CD4-positive, alpha-beta T cell treated with Interleukin-12 subunit alpha and Interleukin-12 subunit beta, for 1 hour (primary cell): ENCODE results near the gene RNF213.

Source experiments
- DNase-seq: peaks from one replicate; pipeline ENCODE4 v3.0.0-alpha.2; 2020

RNF213 gene

DNA sequence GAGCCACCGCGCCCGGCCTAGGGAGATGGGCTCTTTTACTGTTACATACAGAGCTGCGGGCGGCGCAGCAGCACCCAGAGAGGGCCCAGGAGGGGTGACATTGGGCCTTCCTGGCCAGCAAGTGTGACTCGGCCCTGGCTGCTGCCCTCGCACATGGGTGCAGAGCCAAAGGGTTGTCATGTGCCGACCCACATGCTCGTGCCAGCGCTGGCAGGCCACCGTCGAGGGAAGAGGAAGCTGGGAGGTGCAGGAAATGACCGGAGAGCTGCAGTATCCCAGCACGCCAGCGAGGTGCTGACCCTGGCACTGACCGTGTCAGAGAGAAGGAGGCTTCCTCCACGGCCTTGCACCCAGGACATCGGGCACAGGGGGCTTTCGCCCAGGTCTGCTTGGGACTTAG, 162.3 kb downstream of the RNF213 start:
- no peak for DNase-seq

DNA sequence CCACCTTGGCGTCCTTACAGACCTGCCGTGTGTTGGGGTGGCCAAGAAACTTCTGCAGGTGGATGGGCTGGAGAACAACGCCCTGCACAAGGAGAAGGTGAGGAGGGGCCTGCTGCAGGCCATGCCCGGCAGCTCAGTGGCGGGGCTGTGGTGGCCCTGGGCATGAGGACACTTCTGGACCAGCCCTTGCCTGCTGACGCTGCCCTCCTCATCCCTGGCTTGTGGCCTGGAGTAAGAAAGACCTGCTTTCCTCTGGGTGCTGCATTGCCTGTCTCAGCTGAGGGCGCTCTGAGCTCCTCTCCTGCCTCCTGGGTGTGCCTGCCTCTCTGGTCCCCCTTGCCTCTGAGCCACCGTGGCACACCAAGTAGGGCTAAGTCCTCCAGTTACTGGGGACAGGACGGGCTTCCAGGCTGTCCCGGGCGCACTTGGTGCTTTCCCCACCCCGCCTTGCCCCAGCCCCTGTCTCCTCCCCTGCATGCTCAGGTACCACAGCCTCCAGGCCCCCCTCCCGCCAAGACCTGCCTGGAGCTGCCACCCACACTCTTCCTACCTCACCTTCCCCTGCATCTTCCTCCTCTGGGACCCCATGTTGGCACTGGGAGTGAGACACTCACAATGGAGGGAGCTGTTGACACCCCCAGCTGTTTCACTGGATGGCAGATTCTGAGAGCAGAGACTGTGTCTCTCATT, 163.0 kb downstream of the RNF213 start:
- DNase-seq = no peak

DNA sequence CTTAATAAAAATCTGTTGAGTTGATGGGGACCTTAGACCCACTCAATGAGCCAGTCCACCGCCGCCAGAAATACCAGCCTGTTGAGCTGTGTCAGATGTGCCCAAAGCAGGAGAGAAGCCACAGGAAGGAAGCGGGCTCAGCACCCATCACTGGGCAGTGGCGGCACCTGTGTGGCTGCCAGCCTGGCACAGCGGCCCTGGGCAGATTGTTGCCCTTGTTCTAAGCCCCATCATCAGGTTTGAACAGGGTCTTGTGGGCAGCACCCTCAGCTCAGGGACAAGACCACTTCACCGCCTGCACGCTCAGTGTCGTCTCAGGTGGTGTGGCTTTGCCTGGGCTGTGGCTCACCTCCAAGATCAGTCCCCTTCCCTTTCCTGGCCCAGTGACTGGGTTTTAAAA, 163.6 kb downstream of the RNF213 start:
- no peak for DNase-seq

DNA sequence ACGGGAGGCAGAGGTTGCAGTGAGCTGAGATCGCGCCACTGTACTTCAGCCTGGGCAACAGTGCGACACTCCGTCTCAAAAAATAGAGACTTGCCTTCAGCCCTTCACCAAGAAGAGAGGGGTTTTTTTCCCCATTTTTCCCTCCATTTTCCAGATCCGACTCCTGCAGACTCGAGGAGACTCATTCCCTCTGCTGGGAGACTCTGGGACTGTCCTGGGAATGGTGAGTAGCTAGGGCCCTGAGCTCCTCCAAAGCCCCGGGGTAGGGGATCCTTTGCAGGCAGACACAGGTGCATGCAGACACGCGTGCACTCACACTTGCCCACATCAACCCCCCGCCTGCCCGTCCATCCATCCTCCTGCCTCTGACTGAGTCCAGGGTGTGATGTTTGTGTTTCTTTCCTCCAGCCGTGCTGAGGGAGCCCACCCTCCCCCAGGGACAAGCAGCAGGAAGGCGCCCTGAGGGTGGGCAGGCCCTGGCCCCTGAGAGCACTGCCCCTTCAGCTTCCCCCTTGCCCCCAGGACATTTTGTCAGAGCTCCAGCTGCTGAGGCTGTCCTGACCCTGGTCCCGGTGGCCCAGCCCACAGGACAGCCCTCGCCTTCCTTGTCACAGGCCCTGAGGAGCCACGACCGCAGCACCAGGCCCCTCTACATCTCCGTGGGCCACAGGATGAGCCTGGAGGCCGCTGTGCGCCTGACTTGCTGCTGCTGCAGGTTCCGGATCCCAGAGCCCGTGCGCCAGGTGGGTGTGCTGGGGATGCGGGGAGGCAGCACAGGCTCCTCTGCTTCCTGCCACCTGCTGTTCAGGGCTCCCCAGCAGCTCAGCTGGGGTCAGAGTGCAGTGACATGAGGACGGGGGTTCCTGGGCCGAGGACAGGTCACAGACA, 164.5 kb downstream of the RNF213 start:
- no peak for DNase-seq

DNA sequence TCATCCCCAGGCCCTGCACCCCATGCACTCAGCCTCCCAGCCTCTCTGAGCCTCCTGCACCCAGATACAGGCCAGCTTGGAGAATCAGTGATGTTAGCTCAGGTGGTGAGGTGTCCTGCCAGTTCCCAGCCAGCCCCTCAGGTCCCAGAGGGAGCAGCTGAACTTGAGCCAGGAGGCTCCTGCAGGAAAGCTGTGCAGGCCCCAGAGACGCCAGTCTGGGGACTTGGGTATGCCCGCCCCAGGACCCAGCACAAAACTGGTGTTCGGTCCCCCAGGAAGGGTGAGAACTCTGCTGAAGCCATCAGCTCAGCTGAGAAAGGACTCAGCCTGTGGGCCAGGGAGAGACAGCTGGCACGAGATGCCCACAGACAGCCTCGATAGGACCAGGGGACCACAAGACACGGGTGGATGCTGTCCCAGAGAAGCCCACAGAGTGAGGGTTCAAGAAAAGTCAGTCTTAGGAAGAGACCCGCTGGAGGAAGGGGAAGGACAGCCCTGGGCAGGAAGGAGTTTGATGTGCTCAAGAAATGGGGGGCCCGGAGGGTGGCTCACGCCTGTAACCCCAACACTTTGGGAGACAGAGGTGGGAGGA, 165.3 kb downstream of the RNF213 start:
- DNase-seq = no peak

DNA sequence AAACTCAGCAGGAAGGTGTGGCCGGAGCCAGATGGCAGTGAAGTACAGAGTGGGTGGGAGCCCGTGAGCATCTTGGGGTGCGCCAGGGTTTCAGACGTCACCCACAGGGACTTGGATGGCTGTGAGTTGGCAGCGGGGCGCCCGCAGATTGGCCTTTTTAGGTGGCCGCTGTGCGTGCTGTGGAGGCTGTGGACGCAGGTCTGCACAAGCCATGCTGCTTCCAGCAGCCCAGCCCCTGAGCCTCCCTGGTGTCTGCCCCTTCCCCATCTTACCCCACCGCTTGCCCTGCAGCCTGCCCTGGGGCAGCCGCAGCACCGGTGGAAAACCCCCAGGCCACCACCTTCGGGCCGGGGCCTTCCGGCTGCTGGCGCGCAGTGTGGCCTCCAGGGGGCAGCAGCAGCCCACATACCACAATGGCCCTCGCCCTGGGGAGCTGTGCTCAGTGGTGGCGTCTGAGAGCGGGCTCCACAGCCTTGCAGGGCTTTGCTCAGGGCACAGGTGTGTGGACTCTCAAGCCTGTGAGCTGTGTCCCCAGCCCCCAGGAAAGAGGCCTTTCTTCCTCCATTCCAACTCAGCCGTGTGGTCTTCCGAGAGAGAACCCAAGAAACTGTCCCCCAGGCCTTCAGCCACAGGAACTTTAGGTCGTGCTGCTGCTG, 166.1 kb downstream of the RNF213 start:
- DNase-seq = peak; percentile 90

DNA sequence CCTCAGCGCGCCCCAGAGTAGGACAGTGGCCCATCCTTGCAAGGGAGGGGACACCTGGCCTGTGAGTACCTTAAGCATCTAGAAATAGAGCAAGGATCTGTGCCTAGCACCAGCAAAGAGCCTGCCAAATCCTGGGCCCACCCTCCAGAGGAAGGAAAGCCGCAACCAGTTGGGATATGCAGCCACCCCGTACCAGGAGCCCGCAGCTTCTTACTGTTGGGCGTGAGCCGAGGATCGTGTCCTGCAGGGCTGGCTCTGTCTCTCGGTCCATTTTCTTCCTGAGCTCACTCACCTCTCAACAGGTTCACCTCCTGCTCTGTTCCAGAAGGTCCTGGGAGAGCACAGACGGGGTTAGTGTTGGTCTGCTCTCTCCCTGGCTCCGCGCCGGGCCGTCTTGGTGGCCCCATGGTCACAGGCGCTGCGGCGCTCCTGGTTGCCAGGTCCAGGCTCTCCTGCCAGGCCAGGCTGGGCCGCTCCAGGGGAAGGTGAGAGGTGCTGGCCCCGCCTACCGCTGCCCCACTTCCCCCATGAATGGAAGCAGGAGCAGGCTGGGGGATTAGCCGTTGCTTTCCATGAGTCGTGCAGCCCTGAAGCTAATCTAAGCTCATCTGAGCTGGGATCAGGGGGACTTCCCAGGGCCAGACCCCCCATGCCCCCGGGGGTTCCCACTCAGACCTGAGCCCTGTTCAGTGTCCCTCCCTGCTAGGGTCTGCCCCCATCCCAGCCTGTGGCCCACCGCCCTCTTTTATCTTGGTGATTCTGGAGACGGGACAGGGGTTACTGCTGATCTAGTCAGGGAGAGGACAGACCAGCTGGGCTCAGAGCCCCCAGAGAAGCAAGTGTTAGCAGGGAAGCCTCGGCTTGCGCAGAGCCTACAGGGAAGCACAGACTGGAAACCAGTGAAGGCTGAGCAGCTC, 167.0 kb downstream of the RNF213 start:
- DNase-seq = no peak

DNA sequence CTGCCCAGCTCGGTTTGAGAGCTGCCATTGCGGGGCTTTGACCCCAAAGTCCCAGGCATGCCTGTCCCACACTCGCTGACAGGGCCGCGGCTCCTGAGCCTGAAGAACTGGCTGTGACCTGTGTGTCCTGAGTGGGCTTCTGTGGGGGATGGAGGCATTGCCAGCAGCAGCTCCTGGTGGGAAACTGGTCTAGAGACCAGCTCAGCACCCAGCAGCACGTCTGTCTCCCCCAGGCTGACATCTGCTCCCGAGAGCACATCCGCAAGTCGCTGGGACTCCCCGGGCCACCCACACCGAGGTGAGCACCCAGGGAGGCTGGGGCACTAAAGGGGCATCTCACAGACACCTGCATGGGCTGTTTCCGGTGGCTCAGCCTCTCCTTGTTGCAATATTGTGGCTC, 167.7 kb downstream of the RNF213 start:
- DNase-seq = no peak

DNA sequence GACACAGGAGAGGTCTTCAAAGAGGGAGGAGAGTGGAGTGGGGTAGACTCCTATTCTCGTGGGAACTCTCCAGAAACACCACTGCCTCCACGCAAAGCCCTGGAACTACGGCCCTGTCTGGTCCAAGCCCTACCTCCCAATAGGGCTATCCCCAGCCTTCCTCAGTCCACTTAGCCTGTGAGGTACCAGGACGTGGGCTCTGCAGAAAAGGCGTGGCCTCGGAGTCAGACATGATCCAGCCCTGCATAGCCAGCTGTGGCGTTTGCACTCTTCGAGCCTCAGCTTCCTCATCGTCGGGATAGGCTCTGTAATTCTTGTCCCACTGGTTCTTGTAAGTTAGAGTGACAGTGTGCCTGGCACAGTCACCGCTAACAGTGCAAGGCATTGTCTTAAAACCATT, 168.1 kb downstream of the RNF213 start:
- no peak for DNase-seq

DNA sequence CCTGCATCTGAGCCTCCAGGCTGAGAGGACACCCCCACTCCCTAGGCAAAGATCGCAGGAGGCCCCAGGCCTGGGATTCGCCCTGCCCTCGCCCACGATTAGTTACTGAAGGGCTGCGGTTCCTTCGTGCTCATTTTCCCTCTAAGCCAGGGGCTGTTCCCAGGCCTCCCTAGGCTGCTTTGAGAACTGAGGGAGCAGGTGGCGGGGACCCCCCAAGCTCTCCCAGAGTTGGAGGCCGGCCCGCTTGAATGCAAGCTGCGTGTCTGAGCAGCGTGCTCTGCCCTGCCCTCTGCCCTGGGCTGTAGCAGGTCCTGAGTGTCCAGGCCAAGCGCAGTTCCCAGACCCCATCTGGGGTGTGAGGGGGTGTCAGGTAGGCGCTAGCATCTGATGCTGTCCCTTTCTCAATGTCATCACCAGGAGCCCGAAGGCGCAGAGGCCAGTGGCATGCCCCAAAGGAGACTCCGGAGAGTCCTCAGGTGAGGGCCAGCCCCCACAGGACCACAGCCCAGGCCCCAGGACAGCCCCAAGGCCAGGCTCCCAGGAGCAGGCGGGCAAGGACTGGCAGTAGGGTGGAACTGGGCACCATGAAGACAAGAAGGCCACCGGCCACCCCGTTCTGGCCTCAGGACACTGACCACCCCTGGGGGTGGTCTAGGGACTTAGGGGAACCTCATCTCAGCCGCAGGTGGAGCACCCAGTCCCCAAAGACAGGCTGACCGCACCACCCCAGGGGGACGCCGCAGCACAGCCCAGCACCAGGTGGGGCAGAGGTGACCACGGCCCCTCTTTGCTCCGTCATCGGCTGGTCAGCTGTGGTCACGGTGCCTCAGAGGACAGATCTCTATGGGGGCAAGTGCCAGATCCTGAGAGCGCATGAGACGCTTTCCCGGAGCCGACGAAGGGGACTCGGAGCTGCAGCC, 169.0 kb downstream of the RNF213 start:
- DNase-seq = no peak

DNA sequence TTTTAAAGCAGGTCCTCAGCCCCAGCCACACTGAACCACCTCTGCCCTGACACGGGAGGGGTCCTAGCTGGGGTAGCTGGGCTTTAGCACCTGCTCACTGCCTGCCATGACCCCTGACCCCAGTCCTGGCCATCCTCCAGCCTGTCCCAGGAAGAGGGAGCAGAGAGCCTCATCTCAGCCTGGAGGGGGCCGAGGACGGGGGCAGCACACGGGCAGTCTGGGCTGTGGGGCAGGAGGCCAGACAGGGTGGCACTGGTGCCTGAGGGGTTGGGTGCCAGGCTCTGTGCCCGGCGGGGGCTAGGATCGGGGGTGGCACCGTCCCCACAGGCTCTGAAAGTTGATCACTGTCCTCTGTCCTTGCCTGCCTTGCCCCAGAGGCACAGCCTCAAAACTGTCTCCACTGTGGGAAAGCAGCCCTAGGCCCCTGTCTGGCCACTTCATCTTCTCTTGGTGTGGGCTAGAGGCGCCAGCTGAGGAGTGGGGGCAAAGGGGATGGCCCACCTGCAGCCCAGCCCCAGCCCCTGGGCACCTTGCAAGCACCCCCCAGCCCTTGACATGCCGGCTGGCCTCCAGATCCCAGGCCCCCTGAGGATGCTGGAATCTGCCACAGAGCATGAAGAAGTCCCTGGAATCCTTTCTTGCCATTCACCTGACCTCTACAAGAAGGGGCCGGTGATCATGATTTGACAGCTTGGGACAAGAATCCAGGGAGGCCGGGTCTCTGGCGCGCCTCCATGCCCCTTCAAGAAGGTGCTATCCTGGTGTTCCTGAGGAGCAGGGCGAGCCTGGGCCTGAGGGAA, 170.0 kb downstream of the RNF213 start:
- no peak for DNase-seq

DNA sequence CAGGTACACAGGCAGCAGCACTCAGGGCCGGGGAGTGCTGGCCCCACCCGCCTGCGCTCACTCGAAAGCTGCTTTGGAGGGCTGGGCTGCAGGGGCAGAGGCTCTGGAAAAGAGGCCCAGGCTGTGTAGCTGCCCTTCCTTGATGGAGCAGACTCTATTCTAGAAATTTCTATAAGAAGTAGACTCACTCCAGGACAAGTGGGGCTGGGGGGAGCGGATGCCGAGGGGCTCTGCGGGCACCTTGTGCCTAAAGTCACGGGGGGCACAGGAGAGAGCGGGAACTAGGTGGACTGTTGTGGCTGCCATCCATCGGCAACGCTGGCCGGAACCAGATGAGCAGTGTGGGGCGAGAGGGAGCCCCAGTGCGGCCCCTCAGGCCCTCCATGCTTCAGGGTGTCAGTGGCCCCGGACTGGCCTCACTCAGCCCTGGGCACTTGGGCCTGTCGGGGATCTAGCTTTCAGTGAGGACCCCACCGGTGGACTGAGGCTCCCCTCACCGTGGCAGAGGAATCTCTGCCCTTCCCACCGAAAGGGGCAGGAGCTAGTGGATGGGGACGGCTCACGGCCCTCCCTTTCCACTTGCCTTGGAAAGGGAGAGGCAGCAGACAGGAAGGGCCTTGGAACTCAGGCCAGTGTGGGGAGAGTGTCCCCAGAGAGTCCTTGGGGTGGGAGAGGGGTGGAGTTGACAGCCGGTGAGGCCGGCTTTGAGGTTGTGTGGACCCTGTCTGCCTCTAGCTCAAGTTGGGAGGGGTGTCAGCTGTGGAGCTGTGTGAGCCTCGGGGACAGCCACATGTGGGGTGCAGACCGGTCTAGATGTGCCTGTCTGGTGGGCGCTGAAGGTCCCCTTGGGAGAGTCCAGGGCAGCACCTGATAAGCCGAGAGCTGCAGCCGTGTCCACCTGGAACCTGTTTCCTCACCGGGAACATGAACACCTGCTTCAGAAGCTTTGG, 170.9 kb downstream of the RNF213 start:
- no peak for DNase-seq

DNA sequence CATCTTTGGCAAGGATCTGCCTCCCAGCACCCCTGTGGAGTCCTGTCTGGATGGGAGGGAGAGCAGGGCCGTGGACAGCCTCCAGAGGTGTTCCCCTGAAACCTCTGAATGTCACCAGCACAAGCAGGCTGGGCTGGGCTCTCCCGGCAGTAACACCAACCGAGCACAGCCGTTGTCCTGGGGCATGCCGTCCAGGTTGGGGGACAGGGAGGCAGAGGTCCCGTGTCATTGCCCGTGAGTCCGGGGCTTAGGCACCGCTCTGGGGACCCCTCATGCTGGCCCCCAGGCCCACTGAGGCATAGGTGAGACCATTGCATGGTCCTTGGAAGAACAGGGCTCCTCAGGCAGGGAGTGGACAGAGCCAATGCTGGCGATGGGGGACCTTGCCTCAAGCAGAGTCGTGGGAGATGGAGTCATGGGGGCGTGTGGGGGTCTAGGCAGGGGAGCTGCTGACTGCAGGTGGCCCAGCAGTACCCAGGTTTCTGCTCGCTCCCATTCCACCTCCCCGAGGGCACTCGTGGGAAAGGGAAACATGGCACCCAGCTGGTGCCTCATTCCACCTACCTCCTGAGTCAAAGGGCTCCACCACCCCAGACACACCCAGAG, 171.8 kb downstream of the RNF213 start:
- no peak for DNase-seq

DNA sequence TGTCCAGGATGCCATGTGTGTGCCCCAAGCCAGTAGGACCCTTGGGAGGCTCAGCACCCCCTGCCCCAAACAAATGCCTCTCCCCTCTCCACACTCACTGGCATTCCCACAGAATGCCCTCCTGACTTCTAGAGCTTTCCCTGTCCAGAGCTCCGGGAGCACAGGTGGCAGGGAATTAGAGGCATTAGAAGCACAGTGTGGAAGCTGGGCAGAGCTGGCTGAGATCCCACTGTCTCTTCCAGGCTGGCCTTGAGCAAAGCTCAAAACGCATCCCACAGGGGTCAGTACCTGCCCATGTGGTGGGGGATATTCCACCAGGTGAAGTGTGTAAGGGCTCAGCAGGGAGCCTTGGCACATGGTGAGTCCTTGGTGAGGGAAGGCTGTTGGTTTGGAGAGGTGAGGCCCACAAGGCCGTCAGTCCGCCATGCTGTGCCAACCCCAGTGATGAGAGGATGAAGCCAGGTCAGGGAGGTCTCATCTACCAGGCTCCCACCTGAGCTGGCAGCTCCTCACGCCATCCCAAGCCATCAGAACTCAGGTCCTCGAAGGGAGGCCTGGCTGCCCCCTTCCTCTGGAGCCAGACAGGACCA, 172.4 kb downstream of the RNF213 start:
- no peak for DNase-seq

DNA sequence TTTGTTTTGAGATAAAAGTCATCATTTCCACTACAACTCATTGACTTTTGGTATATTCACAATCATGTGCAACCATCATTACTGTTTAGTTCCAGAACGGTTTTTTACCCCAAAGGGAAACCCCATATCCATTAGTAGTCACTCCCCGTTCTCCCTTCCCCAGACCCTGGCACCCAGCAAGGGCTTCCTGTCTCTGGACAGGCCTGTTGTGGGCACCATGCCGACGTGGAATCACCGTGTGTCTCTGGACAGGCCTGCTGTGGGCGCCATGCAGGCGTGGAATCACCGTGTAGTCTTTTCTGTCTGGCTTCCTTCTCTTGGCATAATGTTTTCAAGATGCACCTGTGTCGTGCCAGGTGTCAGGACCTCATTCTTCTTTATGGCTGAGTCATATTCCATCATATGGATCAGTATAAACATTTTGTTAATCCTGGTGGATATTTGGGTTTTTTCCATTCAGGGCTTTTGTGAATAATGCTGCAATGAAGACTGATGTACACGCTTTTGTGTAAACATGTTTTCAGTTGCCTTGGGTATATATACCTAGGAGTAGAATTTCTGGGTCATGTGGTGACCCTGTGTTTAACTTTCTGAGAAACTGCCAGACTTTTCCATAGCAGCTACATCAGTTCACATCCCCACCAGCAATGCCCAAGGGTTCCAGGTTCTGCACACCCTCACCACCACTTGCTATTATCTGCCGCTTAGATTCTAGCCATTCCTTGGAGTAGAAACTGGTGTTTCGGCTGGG, 173.4 kb downstream of the RNF213 start:
- DNase-seq = no peak

DNA sequence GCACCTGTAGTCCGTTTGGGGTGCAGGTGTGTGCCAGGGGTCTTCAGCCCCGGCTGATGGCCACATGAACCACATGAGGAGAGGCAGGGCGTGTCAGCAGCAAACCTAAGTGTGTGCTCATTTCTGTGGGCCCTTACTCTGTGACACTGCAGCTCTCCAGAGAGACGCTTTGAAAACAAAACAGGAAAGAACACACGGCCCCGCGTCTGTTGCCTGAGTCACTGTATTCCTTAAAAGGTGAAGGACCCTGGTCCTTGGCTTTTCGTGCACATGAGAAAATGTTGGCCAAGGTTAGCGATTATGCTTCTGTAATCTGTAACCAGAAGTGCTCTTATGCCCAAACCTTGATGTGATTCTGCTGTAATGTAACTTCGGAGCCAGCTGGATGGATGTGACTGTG, 176.9 kb downstream of the RNF213 start:
- no peak for DNase-seq

DNA sequence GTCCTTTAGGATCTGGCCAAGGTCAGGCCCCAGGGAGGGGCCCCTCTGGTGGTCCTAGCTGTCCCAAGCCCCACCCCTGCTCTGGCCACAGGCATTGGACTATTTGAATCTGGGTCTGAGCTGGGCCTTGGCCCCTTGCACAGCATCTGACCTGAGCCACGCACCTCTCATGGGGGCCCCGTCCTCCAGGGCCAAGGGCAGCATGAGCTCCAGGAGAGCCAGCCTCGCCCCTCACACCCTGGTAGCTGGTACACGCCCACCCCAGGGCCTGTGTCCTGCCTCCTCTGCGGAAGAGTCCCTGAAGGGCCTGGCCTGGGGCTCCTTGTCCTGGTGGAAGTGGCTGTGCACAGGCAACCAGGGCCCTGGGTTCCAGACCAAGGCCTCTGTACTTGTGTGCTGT, 178.2 kb downstream of the RNF213 start:
- no peak for DNase-seq

DNA sequence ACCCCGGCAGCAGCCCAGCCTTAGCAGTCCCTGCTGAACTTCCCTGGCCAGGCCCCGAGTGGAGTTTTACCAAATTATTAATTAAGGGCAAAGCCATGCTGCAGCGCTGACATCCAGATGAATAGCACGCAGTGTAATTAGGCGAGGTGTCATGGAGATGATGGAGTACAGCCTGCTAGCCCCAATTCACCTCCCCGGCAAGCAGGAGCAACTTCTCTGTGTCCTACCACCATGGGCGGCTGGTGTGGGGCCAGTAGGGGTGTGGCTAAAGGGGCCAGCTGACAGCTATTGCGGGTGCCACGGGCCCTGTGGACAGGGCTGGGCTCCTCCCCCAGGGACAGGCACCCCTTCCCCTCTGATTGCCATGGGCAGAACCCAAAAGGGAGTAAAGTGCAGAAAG, 178.8 kb downstream of the RNF213 start:
- DNase-seq = no peak
